ENCODE measurements around the gene CACNA2D4. TPM values are rescaled to one million over a fixed set of nuclear protein-coding genes. Genes with fewer than 3 reads are reported as not detected.

CACNA2D4 gene
- total RNA-seq, 1 experiment from 2014 or later = 1.7 TPM

GRCh38 chr12:1803736-1804135 lies 114.7 kb downstream of the CACNA2D4 start:
- TF ChIP-seq POLR2AphosphoS5 (IDR thresholded peaks at IDR 0.05; ENCODE audit: low read depth, low read length) = no peak
- no peak for TF ChIP-seq CBX3 (IDR thresholded peaks at IDR 0.05; ENCODE audit: low read depth)
- TF ChIP-seq RAD21 (IDR thresholded peaks at IDR 0.05; ENCODE audit: low read depth) = no peak
- no peak for TF ChIP-seq YY1 (IDR thresholded peaks at IDR 0.05; ENCODE audit: extremely low read depth, insufficient replicate concordance, low read depth, low read length)
- TF ChIP-seq ATF3 (IDR thresholded peaks at IDR 0.05) = no peak
- no peak for TF ChIP-seq REST (IDR thresholded peaks at IDR 0.05; ENCODE audit: low read depth)
- TF ChIP-seq SP1 (IDR thresholded peaks at IDR 0.05; ENCODE audit: low read depth) = no peak
- no peak for TF ChIP-seq SRF (IDR thresholded peaks at IDR 0.05; ENCODE audit: low read depth)
- no peak for TF ChIP-seq FOSL1 (IDR thresholded peaks at IDR 0.05; ENCODE audit: low read depth)
- no peak for TF ChIP-seq ZNF274 (IDR thresholded peaks at IDR 0.05; ENCODE audit: low read depth, low read length)
- TF ChIP-seq TCF7L2 (IDR thresholded peaks at IDR 0.05; ENCODE audit: borderline replicate concordance, extremely low read depth, insufficient read depth, insufficient read length) = no peak
- no peak for TF ChIP-seq EGR1 (IDR thresholded peaks at IDR 0.05; ENCODE audit: low read depth)
- no peak for TF ChIP-seq ELF1 (IDR thresholded peaks at IDR 0.05; ENCODE audit: borderline replicate concordance, low read depth)
- no TSS peak for BruUV-seq (replicated peaks)
- ATAC-seq = peak; percentile 2; the same call in 1 of the 2 replicates
- H3K9me3 ChIP-seq (ENCODE audit: control insufficient read depth in 1 of 2, insufficient read depth in 1 of 2, low read depth in 1 of 2, low read length in 2 of 2) = no peaks in the 10 kb centered on the region
- H3K36me3 ChIP-seq (ENCODE audit: control insufficient read depth in 1 of 2, insufficient read depth in 2 of 2, low read length in 2 of 2) = no peaks in the 10 kb centered on the region
- ChIA-PET CTCF (no interaction called here), RAD21 (ENCODE audit: low non-redundant PET in 1 of 2, low total read pairs in 2 of 2, uncharacterized antibody in 2 of 2, unreplicated experiment in 2 of 2) (no interaction called here), POLR2A (no interaction called here)
- H3K9me2 ChIP-seq (ENCODE audit: insufficient read depth) = no peaks in the 10 kb centered on the region
- H3K9ac ChIP-seq (ENCODE audit: low read length) = no peak overlapping the region
- H4K20me1 ChIP-seq (ENCODE audit: insufficient read depth) = no peaks in the 10 kb centered on the region
- H3K4me3 ChIP-seq (replicated peaks in 1 of 2; ENCODE audit: low read depth in 1 of 2, low read length in 2 of 2) = no peak overlapping the region
- H3K4me1 ChIP-seq (ENCODE audit: control insufficient read depth in 1 of 2, insufficient read depth in 2 of 2, low read length in 2 of 2) = peaks cover 4 to 5% of the 10 kb centered on the region in 2 experiments; a peak in 2 of 4 replicates
- no peak overlapping the region for H3K4me2 ChIP-seq (ENCODE audit: low read length)
- DNase-seq (ENCODE audit: low read depth, low spot score) = no peak
- intact Hi-C loops (cut with micrococcal nuclease) = no loop called here
- H3K27ac ChIP-seq (ENCODE audit: low read depth, low read length) = no peak overlapping the region
- H3K79me2 ChIP-seq (ENCODE audit: insufficient read depth, low read length) = no peaks in the 10 kb centered on the region
- H3K27me3 ChIP-seq (ENCODE audit: insufficient read depth, low read length) = no peaks in the 10 kb centered on the region
- H2AFZ ChIP-seq (ENCODE audit: low read depth, low read length, poor library complexity, severe bottlenecking) = no peak overlapping the region
